ENCODE measurements around the gene FCN3.
A peak's percentile ranks its signal among the peaks of the same experiment; 100 is the strongest.

DNA sequence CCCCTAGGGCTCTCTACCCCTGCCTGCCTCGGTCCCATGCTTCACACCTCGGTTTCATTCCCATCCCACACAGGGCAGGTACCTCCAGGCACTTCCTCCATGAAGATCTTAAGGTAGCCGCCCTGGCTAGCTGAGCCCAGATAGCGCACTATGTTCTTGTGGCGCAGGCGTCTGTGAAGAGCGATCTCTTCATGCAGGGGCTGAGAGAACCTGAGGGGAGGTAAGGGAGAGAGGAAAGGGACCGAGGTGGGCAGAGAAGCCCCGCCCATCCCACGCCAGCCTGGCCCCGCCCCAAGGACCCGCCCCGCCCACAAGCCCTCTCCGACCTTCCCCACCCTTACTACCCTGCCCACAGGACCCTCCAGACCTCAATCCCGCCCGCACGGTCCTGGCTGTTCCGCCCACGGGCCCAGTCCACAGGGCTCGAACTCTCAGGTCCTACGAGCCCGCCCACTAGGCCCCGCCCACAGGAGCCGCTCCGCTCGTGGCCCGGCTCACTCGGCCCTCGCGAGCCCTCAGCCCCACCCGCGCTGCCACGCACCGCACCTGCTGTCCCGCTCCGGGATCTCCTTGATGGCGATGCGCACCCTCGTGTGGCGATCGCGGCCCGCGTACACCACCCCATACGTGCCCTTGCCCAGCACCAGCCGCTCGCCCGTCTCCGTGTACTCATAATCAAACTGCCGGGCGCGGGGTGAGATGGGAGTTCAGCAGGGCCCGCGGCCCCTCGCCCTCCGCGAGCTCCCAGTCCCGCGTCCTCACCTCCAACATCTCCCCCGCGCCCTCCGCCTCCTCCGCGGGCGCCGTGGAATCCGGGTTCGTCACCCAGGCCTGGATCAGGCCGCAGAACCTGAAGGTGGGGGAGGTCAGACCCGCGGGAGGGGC is 14.2 kb downstream of the FCN3 start:
- no peak for TF ChIP-seq POLR2A (IDR thresholded peaks at IDR 0.05; ENCODE audit: low read depth, low read length)
- TF ChIP-seq TAF1 (IDR thresholded peaks at IDR 0.05; ENCODE audit: low read depth, low read length): no peak
- TF ChIP-seq POLR2AphosphoS5 (IDR thresholded peaks at IDR 0.05; ENCODE audit: low read depth, low read length): no peak
- peak; percentile 57; the same call in 1 of the 2 replicates for TF ChIP-seq SPI1 (IDR thresholded peaks at IDR 0.05; ENCODE audit: low read depth, low read length)
- 0 out of 2 replicates have a peak, but pooled peaks have one; percentile 56 for TF ChIP-seq POU2F2 (IDR thresholded peaks at IDR 0.05; ENCODE audit: low read depth, low read length)
- TF ChIP-seq PAX5 (IDR thresholded peaks at IDR 0.05; ENCODE audit: insufficient read depth, low read length, severe bottlenecking): no peak
